PC-3 (cell line): Measurements from ENCODE around the gene CNOT6L. TPM values are rescaled to one million over a fixed set of nuclear protein-coding genes. Genes with fewer than 3 reads are reported as not detected.

ENCODE experiments used
- ATAC-seq: fragments of 200-7000 bp; cut with Tn5 transposase; 2 replicates; pipeline ENCODE4 v1.9.1; 2020; ENCODE audit warnings: mild to moderate bottlenecking, moderate library complexity
- BruUV-seq: library from RNA; stranded (reverse); fragments of 400-500 nt; replicated peaks from 2 replicates; lab custom pipeline; 2021; lab: Mats Ljungman, UMichigan
- CTCF ChIA-PET: fragments of 300-600 bp; sonication (Branson Sonifier 250); formaldehyde crosslinking; loops from one replicate; lab custom pipeline; 2022; ENCODE audit warnings: antibody characterized with exemption; lab: Charles Lee
- POLR2A ChIA-PET: fragments of 300-600 bp; sonication (Branson Sonifier 250); formaldehyde crosslinking; loops from one replicate; lab custom pipeline; 2022; ENCODE audit warnings: antibody characterized with exemption; ENCODE audit not compliant: unreplicated experiment; lab: Charles Lee
- DNase-seq: peaks from one replicate; pipeline ENCODE4 v3.0.0-alpha.2; 2015
- H2AFZ ChIP-seq: fragments of 300-600 bp; sonication (generic); 2 replicates; pipeline ENCODE4 v1.6.0; 2016; ENCODE audit warnings: antibody characterized with exemption, low read length
- H3F3A ChIP-seq: fragments of 300-600 bp; sonication (generic); one replicate; pipeline ENCODE4 v1.6.0; 2017; ENCODE audit warnings: antibody characterized with exemption, low read length, control low read depth, mild to moderate bottlenecking; ENCODE audit not compliant: unreplicated experiment
- H3K27ac ChIP-seq: fragments of 300-600 bp; sonication (generic); 2 replicates; pipeline ENCODE4 v1.5.1; 2016; ENCODE audit warnings: mild to moderate bottlenecking, low read length
- H3K27me3 ChIP-seq: fragments of 300-600 bp; sonication (generic); 2 replicates; pipeline ENCODE4 v1.6.1; 2016; ENCODE audit warnings: low read length, mixed read lengths
- H3K36me3 ChIP-seq: fragments of 300-600 bp; sonication (generic); 2 replicates; pipeline ENCODE4 v1.6.1; 2016; ENCODE audit warnings: low read depth, mixed run types, low read length, mixed read lengths
- H3K4me1 ChIP-seq: fragments of 300-600 bp; sonication (generic); 2 replicates; pipeline ENCODE4 v1.5.1; 2016; ENCODE audit warnings: low read length; ENCODE audit not compliant: insufficient read depth
- H3K4me2 ChIP-seq: fragments of 300-600 bp; sonication (generic); 2 replicates; pipeline ENCODE4 v1.6.0; 2016; ENCODE audit warnings: low read length
- H3K4me3 ChIP-seq: fragments of 300-600 bp; sonication (generic); 2 replicates; pipeline ENCODE4 v1.5.1; 2016; ENCODE audit warnings: mild to moderate bottlenecking, low read length, mixed read lengths
- H3K79me2 ChIP-seq: fragments of 300-600 bp; sonication (generic); 2 replicates; pipeline ENCODE4 v1.6.1; 2017; ENCODE audit warnings: low read length, mixed read lengths
- H3K9ac ChIP-seq: fragments of 300-600 bp; sonication (generic); 2 replicates; pipeline ENCODE4 v1.6.0; 2016; ENCODE audit warnings: mild to moderate bottlenecking, low read length
- H3K9me2 ChIP-seq: fragments of 300-600 bp; sonication (generic); replicated peaks from 2 replicates; pipeline ENCODE4 v1.6.1; 2016; ENCODE audit warnings: mixed run types, low read length, mixed read lengths
- H3K9me3 ChIP-seq: fragments of 300-600 bp; sonication (generic); 2 replicates; pipeline ENCODE4 v1.6.1; 2016; ENCODE audit warnings: low read length, mixed read lengths
- H4K20me1 ChIP-seq: fragments of 300-600 bp; sonication (generic); 2 replicates; pipeline ENCODE4 v1.6.1; 2016; ENCODE audit warnings: low read length, mixed read lengths
- CTCF ChIP-seq: fragments of 300-600 bp; sonication (generic); conservative IDR thresholded peaks from 2 replicates; pipeline ENCODE4 v1.5.1; 2017; ENCODE audit warnings: antibody characterized with exemption, low read depth, mild to moderate bottlenecking, low read length
- EZH2 ChIP-seq: fragments of 300-600 bp; sonication (generic); IDR thresholded peaks from one replicate; pipeline ENCODE4 v1.6.1; 2017; ENCODE audit warnings: antibody characterized with exemption, mild to moderate bottlenecking, low read length; ENCODE audit not compliant: unreplicated experiment
- EZH2phosphoT487 ChIP-seq: fragments of 300-600 bp; sonication (generic); IDR thresholded peaks from 2 replicates; pipeline ENCODE4 v1.6.1; 2018; ENCODE audit warnings: mild to moderate bottlenecking, antibody characterized with exemption, low read length, borderline replicate concordance
- intact Hi-C: fragments of 100-400 bp; cut with micrococcal nuclease; formaldehyde crosslinking; loops from 2 replicates; pipeline ENCODE4 v1.9.0; 2023
- total RNA-seq: library from RNA; depleted of rRNA; stranded (reverse); fragments of >200 nt; gene quantifications from 2 replicates; pipeline ENCODE4 v1.2.3, GENCODE V29; 2014

Gene CNOT6L
- total RNA-seq, 1 experiment from 2014 or later = 2.6 TPM

- H3F3A ChIP-seq = no peaks in the 10 kb centered on the region
- H3K9me3 ChIP-seq = no peaks in the 10 kb centered on the region
- H4K20me1 ChIP-seq = no peaks in the 10 kb centered on the region
- intact Hi-C loops = no loop called here
- H3K9me2 ChIP-seq = no peaks in the 10 kb centered on the region
- no peaks in the 10 kb centered on the region for H3K36me3 ChIP-seq
- no TSS peak for BruUV-seq
- H3K27me3 ChIP-seq = no peaks in the 10 kb centered on the region
- H3K79me2 ChIP-seq = peaks cover 71% of the 10 kb centered on the region
- DNase-seq (no peak), ATAC-seq (no peak)
- H3K4me1 ChIP-seq = peaks cover 7% of the 10 kb centered on the region
- CTCF ChIA-PET = no interaction called here
- H3K4me3 ChIP-seq = no peak overlapping the region
- no peak overlapping the region for H3K27ac ChIP-seq
- TF ChIP-seq CTCF (no peak), EZH2phosphoT487 (no peak), EZH2 (no peak)
- POLR2A ChIA-PET = no interaction called here
- H3K9ac ChIP-seq = no peak overlapping the region
- no peak overlapping the region for H2AFZ ChIP-seq
- H3K4me2 ChIP-seq = no peak overlapping the region
Measured at GRCh38 chr4:77815636-77816035, 3.5 kb downstream of the CNOT6L start.

GRCh38 chr4:77805840-77806239 is 13.3 kb downstream of the CNOT6L start:
- Histone ChIP-seq H2AFZ (no peak overlapping the region), H3K9ac (no peak overlapping the region), H3K9me2 (no peaks in the 10 kb centered on the region), H3K36me3 (no peaks in the 10 kb centered on the region), H3K4me2 (no peak overlapping the region), H3K27ac (no peak overlapping the region), H3K4me3 (no peak overlapping the region), H4K20me1 (no peaks in the 10 kb centered on the region), H3K79me2 (peaks cover 30% of the 10 kb centered on the region), H3F3A (no peaks in the 10 kb centered on the region), H3K4me1 (no peaks in the 10 kb centered on the region), H3K27me3 (no peaks in the 10 kb centered on the region), H3K9me3 (no peaks in the 10 kb centered on the region)
- no peak for TF ChIP-seq CTCF
- no peak for TF ChIP-seq EZH2
- TF ChIP-seq EZH2phosphoT487 = no peak
- POLR2A ChIA-PET = no interaction called here
- DNase-seq (no peak), ATAC-seq (no peak)
- intact Hi-C loops = no loop called here
- BruUV-seq = no TSS peak
- CTCF ChIA-PET = no interaction called here

GRCh38 chr4:77804471-77804870 is 14.7 kb downstream of the CNOT6L start:
- ATAC-seq = no peak

More at GRCh38 chr4:77804471-77804870, 14.7 kb downstream of the CNOT6L start:
- no peaks in the 10 kb centered on the region for H3K9me2 ChIP-seq
- H3K9ac ChIP-seq = no peak overlapping the region
- ChIA-PET CTCF (no interaction called here), POLR2A (no interaction called here)
- intact Hi-C loops = no loop called here
- H3F3A ChIP-seq = no peaks in the 10 kb centered on the region
- H3K36me3 ChIP-seq = no peaks in the 10 kb centered on the region
- no peak overlapping the region for H3K27ac ChIP-seq
- no peaks in the 10 kb centered on the region for H3K9me3 ChIP-seq
- no peaks in the 10 kb centered on the region for H3K27me3 ChIP-seq
- H2AFZ ChIP-seq = no peak overlapping the region
- no TSS peak for BruUV-seq
- no peak overlapping the region for H3K4me3 ChIP-seq
- no peak for DNase-seq
- no peaks in the 10 kb centered on the region for H4K20me1 ChIP-seq
- no peaks in the 10 kb centered on the region for H3K4me1 ChIP-seq
- no peak for TF ChIP-seq EZH2phosphoT487
- TF ChIP-seq EZH2 = no peak
- TF ChIP-seq CTCF = no peak
- H3K4me2 ChIP-seq = no peak overlapping the region
- H3K79me2 ChIP-seq = peaks cover 43% of the 10 kb centered on the region
